Stomach (tissue), 9 donors: Measurements from ENCODE around the gene ATXN3. TPM values are rescaled to one million over a fixed set of nuclear protein-coding genes. Genes with fewer than 3 reads are reported as not detected.
"Not testable (repeated sequence)": the region's sequence is repeated elsewhere in the genome, so short reads cannot be mapped to it uniquely, and the experiment has no call there.

Experiments
- DNase-seq, 2 donors: peaks; one replicate each; pipeline versions ENCODE4 v3.0.0 to v3.0.0-alpha.2; 2013 to 2019
- H3K27ac ChIP-seq, 5 donors: fragments of 200-600 bp in 4 of 5; sonication (generic) in 4 of 5; one replicate each; pipeline ENCODE4 v1.5.1; 2013 to 2019; ENCODE audit warnings: mild to moderate bottlenecking in 1 of 5, moderate library complexity in 1 of 5
- H3K27me3 ChIP-seq, 3 donors: fragments of 200-600 bp; sonication (generic); one replicate each; pipeline ENCODE4 v1.5.1; 2017 to 2019; ENCODE audit warnings: mixed run types in 1 of 3
- H3K36me3 ChIP-seq, 4 donors: fragments of 200-600 bp; sonication (generic); 1 replicate in 3 of 4; 2 replicates in 1 of 4; pipeline ENCODE4 v1.5.1; 2016 to 2019
- H3K4me1 ChIP-seq, 4 donors: fragments of 200-600 bp; sonication (generic); one replicate each; pipeline ENCODE4 v1.5.1; 2016 to 2019
- H3K4me3 ChIP-seq, 4 donors: fragments of 200-600 bp; sonication (generic) in 3 of 4; one replicate each; pipeline ENCODE4 v1.5.1; 2016 to 2019; ENCODE audit warnings: mild to moderate bottlenecking in 1 of 4
- H3K9me3 ChIP-seq, 4 donors: fragments of 200-600 bp; sonication (generic); one replicate each; pipeline ENCODE4 v1.5.1; 2016 to 2019
- EP300 ChIP-seq: sonication (generic); formaldehyde crosslinking; IDR thresholded peaks from one replicate; pipeline ENCODE4 v1.6.1; 2017; ENCODE audit warnings: antibody characterized with exemption
- POLR2A ChIP-seq, 4 donors: fragments of 450-650 bp; IDR thresholded peaks; one replicate each; pipeline ENCODE4 v1.6.1; 2016; ENCODE audit warnings: antibody characterized with exemption in 4 of 4, control low read depth in 2 of 4, mild to moderate bottlenecking in 1 of 4, moderate library complexity in 1 of 4
- POLR2AphosphoS5 ChIP-seq, 3 donors: sonication (generic); formaldehyde crosslinking; IDR thresholded peaks; one replicate each; pipeline ENCODE4 v1.6.1; 2016; ENCODE audit warnings: antibody characterized with exemption in 3 of 3
- WGBS, 5 donors: extraction: QIAGEN DNeasy Blood & Tissue Kit in 3 of 5; methylation state at CpG; one replicate each; pipeline versions ENCODE4 v1.1.5 to v1.1.7; 2013 to 2018; 5-methylcytosine and 5-hydroxymethylcytosine counted together
- intact Hi-C: fragments of 100-400 bp; cut with DNase I; formaldehyde crosslinking; loops from one replicate; pipeline ENCODE4 v1.15.1; 2023; ENCODE audit warnings: low total_unique reads
- polyA plus RNA-seq, 3 donors: library from polyadenylated mRNA; stranded (reverse); fragments of 200-250 nt; gene quantifications; one replicate each; pipeline ENCODE4 v1.2.3, GENCODE V29; 2013
- total RNA-seq, 5 donors: library from RNA; depleted of rRNA; stranded (reverse); fragments of >200 nt; gene quantifications; one replicate each; pipeline versions ENCODE4 v1.1.0 to v1.2.3, GENCODE V29; 2014 to 2016
- TF ChIP-seq, protein P1 (sequence below), 7 experiments: fragments of 450-650 bp in 4 of 7; fragments of 200-600 bp in 3 of 7; sonication (generic) in 3 of 7; IDR thresholded peaks; one replicate each; pipeline ENCODE4 v1.5.1; 2016 to 2019; ENCODE audit warnings: antibody characterized with exemption in 7 of 7, control low read depth in 2 of 7, mild to moderate bottlenecking in 1 of 7
- donor health status: healthy with polysubstance abuse.
- donor health status: Bipolar disorder and iron deficiency.
- donor health status: healthy.

Gene ATXN3
- total and polyA plus RNA-seq, 8 donors = 4.5 to 229 (median 27.0) TPM

- no peak for DNase-seq
- peaks cover 22 to 89% (median 86%) of the 10 kb centered on the region in 4 donors for H3K36me3 ChIP-seq
- H3K4me1 ChIP-seq = no peaks in the 10 kb centered on the region
- TF ChIP-seq, protein P1, sequence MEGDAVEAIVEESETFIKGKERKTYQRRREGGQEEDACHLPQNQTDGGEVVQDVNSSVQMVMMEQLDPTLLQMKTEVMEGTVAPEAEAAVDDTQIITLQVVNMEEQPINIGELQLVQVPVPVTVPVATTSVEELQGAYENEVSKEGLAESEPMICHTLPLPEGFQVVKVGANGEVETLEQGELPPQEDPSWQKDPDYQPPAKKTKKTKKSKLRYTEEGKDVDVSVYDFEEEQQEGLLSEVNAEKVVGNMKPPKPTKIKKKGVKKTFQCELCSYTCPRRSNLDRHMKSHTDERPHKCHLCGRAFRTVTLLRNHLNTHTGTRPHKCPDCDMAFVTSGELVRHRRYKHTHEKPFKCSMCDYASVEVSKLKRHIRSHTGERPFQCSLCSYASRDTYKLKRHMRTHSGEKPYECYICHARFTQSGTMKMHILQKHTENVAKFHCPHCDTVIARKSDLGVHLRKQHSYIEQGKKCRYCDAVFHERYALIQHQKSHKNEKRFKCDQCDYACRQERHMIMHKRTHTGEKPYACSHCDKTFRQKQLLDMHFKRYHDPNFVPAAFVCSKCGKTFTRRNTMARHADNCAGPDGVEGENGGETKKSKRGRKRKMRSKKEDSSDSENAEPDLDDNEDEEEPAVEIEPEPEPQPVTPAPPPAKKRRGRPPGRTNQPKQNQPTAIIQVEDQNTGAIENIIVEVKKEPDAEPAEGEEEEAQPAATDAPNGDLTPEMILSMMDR (IDR thresholded peaks at IDR 0.05) = no peak
- TF ChIP-seq POLR2AphosphoS5 (IDR thresholded peaks at IDR 0.05) (no peak), POLR2A (IDR thresholded peaks at IDR 0.05) (no peak), EP300 (no peak)
- intact Hi-C loops = no loop called here
- no peak overlapping the region for H3K27ac ChIP-seq
- no peaks in the 10 kb centered on the region for H3K27me3 ChIP-seq
- H3K9me3 ChIP-seq = no peaks in the 10 kb centered on the region
- WGBS, 5 donors = 69 to 84% (median 78%) methylated on average over 5 of the region's 5 CpGs
- H3K4me3 ChIP-seq = no peak overlapping the region
Observed at GRCh38 chr14:92088494-92088893, 17.9 kb downstream of the ATXN3 start.

DNA sequence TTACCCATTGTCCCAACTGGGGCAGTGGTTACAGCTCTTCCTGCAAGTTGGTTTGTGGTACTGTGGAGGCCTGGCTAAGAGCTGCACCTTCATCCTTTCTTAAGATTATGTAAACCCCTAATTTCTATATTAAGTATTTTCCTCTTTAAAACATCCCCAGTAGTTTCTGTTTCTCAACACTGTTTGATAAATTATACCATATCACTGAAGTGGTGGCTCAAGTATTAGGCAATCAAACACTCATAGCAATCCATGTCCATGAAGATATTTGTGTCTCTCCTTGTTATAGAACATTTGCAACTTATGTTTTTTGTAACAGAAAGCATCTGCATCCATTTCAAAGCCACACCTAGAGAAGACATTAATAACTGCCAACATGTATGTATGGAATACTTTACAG is 31.8 kb downstream of the ATXN3 start:
- Histone ChIP-seq H3K27me3 (no peaks in the 10 kb centered on the region), H3K27ac (no peak overlapping the region), H3K9me3 (no peaks in the 10 kb centered on the region), H3K4me3 (no peak overlapping the region), H3K36me3 (peaks cover 29 to 96% (median 92%) of the 10 kb centered on the region in 4 donors), H3K4me1 (no peaks in the 10 kb centered on the region)
- intact Hi-C loops = no loop called here
- DNase-seq = no peak
- TF ChIP-seq, protein P1 (IDR thresholded peaks at IDR 0.05) = no peak
- TF ChIP-seq EP300 (no peak), POLR2A (IDR thresholded peaks at IDR 0.05) (no peak), POLR2AphosphoS5 (IDR thresholded peaks at IDR 0.05) (no peak)

DNA sequence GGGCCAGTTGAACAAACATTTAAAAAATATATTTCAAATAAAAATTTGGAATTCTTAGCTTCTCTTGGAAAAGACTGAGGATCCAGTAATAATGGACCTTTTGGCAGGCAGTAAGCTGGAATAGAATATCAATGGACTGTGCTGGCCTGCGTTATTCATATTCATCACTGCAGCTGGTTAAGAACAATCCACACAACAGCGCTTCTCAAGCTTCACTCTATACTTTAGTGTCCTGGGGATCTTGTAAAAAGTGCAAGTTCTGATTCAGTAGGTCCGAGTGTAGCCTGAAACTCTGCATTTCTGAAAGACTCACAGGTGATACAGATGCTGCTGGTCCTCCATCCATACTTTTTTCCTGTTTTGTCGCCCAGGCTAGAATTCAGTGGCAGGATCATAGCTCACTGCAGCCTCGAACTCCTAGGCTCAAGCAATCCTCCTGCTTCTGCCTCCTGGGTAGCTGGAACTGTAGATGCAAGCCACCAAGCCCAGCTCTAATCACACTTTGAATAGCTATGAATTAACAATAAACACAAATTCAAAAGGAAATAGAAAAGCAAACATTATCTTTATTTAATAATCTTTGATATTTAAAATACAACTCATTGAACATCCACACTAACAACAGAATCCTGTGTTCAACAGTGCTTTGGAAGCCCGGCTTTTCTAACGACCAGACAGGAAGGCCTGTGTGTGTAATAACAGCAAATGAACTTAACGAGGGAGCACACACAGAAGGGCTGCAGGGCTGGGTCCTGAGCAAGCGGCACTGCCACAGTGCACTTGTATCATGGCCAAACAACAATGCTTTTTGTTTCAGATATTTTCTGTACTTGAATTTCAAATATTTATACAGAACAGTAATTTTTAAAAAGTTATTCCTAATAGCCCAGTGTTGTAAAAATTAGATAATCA is 48.1 kb downstream of the ATXN3 start:
- intact Hi-C loops = no loop called here

GRCh38 chr14:92049781-92050180 is 56.6 kb downstream of the ATXN3 start:
- H3K4me1 ChIP-seq = no peaks in the 10 kb centered on the region
- H3K27me3 ChIP-seq = no peaks in the 10 kb centered on the region
- intact Hi-C loops = no loop called here
- peaks cover 0 to 49% (median 19%) of the 10 kb centered on the region in 4 donors for H3K36me3 ChIP-seq
- no peak overlapping the region for H3K27ac ChIP-seq
- H3K4me3 ChIP-seq = no peak overlapping the region
- no peak for DNase-seq
- WGBS, 5 donors = 77 to 84% (median 81%) methylated on average over 3 of the region's 3 CpGs
- no peak for TF ChIP-seq POLR2AphosphoS5 (IDR thresholded peaks at IDR 0.05)
- TF ChIP-seq EP300 = no peak
- no peak for TF ChIP-seq POLR2A (IDR thresholded peaks at IDR 0.05)
- TF ChIP-seq, protein P1 (IDR thresholded peaks at IDR 0.05) = no peak
- peaks cover 0 to 17% (median 1%) of the 10 kb centered on the region in 4 donors for H3K9me3 ChIP-seq

More for the DNA sequence above, 48.1 kb downstream of the ATXN3 start:
- TF ChIP-seq, protein P1 (IDR thresholded peaks at IDR 0.05) = no peak
- TF ChIP-seq EP300 (no peak), POLR2AphosphoS5 (IDR thresholded peaks at IDR 0.05) (no peak)
- Histone ChIP-seq H3K27me3 (no peaks in the 10 kb centered on the region), H3K36me3 (peaks cover 0 to 13% (median 10%) of the 10 kb centered on the region in 4 donors), H3K4me1 (peaks cover 0 to 4% (median 0%) of the 10 kb centered on the region in 4 donors), H3K4me3 (no peak overlapping the region), H3K27ac (no peak overlapping the region), H3K9me3 (no peaks in the 10 kb centered on the region)
- 52 to 67% (median 58%) methylated on average over 9 of the region's 9 CpGs for WGBS, 5 donors
- no peak for DNase-seq

DNA sequence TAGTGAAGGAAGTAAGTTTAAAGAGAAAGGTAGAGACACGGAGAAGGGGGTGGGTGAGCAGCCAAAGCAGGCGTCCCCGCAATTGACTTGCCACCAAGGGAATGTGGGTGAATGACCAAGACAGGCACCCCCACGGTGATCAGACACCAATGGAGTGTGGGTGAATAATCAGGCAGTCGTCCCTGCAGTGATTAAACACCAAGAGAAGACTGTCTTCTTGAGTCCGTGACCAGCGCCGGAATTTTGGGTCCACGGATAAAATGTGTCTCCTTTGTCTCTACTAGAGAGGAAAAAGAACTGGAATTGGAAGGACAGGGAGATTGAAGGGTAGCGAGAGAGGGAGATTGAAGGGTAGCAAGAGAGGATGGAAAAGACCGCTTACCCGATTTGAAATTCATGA is 57.2 kb downstream of the ATXN3 start:
- intact Hi-C loops, H3K27ac ChIP-seq, H3K4me3 ChIP-seq, H3K27me3 ChIP-seq, H3K4me1 ChIP-seq, DNase-seq: not testable (repeated sequence)
- Histone ChIP-seq H3K36me3 (peaks cover 0 to 52% (median 19%) of the 10 kb centered on the region in 4 donors), H3K9me3 (peaks cover 0 to 17% (median 1%) of the 10 kb centered on the region in 4 donors)
- WGBS, 5 donors = 95 to 98% (median 97%) methylated on average over 12 of the region's 12 CpGs

DNA sequence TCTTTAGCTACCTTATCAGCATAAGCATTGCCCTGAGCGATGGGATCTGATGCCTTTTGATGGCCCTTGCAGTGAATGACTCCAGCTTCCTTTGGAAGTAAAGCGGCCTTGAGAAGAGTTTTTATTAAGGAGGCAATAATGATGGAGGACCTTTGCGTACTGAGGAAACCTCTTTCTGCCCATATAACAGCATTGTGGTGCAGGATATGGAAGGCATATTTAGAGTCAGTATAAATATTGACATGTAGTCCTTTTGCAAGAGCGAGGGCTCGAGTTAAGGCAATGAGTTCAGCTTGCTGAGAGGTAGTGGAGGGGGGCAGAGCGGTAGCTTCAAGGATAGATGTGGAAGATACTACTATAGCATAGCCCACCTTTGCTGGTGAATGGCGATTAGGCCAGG is 60.5 kb downstream of the ATXN3 start:
- H3K36me3 ChIP-seq = peaks cover 0 to 62% (median 23%) of the 10 kb centered on the region in 4 donors
- H3K4me1 ChIP-seq, H3K27me3 ChIP-seq, H3K4me3 ChIP-seq, H3K27ac ChIP-seq, intact Hi-C loops, DNase-seq: not testable (repeated sequence)
- H3K9me3 ChIP-seq = peaks cover 0 to 17% (median 1%) of the 10 kb centered on the region in 4 donors
- WGBS, 5 donors = 88 to 97% (median 95%) methylated on average over 7 of the region's 7 CpGs

DNA sequence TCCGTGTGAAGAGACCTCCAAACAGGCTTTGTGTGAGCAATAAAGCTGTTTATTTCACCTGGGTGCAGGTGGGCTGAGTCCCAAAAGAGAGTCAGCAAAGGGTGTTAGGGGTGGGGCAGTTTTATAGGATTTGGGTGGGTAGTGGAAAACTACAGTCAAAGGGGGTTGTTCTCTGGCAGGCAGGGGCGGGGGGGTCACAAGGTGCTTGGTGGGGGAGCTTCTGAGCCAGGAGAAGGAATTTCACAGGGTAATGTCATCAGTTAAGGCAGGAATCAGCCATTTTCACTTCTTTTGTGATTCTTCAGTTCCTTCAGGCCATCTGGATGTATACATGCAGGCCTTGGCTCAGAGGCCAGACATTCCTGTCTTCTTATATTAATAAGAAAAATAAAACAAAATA is 64.6 kb downstream of the ATXN3 start:
- H3K27ac ChIP-seq, H3K4me3 ChIP-seq, DNase-seq, H3K27me3 ChIP-seq, intact Hi-C loops: not testable (repeated sequence)
- Histone ChIP-seq H3K4me1 (peaks cover 6 to 39% (median 31%) of the 10 kb centered on the region in 4 donors), H3K9me3 (peaks cover 0 to 17% (median 0%) of the 10 kb centered on the region in 4 donors), H3K36me3 (peaks cover 0 to 34% (median 12%) of the 10 kb centered on the region in 4 donors)
- 84 to 97% (median 90%) methylated on average over 2 of the region's 2 CpGs for WGBS, 5 donors
